Measurements from ENCODE around the gene RPS27L.

DNA sequence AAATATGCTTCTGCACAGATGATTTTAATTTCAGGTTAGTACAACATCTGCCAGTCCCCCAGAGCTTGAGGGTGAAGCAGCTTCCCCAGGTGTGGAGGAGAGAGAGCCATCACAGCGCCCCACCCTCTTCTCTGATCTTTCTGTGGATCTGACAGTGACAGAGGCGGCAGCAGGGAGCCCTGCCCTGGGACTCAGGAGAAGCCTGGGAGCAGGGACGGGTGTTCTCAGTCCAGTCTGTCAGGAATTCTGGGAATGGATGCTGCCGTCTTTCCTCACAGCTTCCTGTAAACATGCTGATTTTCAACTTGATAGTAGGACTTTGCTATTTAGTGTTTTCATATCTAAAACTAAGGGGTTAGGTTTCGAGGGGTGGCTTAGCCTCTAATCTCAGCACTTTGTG is 20.8 kb upstream of the RPS27L start:
- TF ChIP-seq EZH2 (IDR thresholded peaks at IDR 0.05; ENCODE audit: low read length, missing control alignments): no peak
- TF ChIP-seq, protein P1, sequence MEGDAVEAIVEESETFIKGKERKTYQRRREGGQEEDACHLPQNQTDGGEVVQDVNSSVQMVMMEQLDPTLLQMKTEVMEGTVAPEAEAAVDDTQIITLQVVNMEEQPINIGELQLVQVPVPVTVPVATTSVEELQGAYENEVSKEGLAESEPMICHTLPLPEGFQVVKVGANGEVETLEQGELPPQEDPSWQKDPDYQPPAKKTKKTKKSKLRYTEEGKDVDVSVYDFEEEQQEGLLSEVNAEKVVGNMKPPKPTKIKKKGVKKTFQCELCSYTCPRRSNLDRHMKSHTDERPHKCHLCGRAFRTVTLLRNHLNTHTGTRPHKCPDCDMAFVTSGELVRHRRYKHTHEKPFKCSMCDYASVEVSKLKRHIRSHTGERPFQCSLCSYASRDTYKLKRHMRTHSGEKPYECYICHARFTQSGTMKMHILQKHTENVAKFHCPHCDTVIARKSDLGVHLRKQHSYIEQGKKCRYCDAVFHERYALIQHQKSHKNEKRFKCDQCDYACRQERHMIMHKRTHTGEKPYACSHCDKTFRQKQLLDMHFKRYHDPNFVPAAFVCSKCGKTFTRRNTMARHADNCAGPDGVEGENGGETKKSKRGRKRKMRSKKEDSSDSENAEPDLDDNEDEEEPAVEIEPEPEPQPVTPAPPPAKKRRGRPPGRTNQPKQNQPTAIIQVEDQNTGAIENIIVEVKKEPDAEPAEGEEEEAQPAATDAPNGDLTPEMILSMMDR (conservative IDR thresholded peaks at IDR 0.05 in 1 of 2, IDR thresholded peaks at IDR 0.05 in 1 of 2; ENCODE audit: low read depth in 1 of 2, low read length in 2 of 2): no peak
